HepG2 (cell line): ENCODE measurements around the gene TAGLN. TPM values are rescaled to one million over a fixed set of nuclear protein-coding genes. Genes with fewer than 3 reads are reported as not detected.

Experiments used
- ARNT ChIP-seq: fragments of 450-650 bp; IDR thresholded peaks from 2 replicates; pipeline ENCODE4 v1.6.1; 2017
- CCDC6 ChIP-seq: sonication (generic); formaldehyde crosslinking; IDR thresholded peaks from 2 replicates; pipeline ENCODE4 v1.8.1; 2022; ENCODE audit warnings: mild to moderate bottlenecking, missing genetic modification reagents, moderate library complexity
- EED ChIP-seq: sonication (generic); formaldehyde crosslinking; IDR thresholded peaks from 2 replicates; pipeline ENCODE4 v1.5.0; 2020; ENCODE audit warnings: mild to moderate bottlenecking, missing genetic modification reagents
- HNRNPK ChIP-seq: fragments of 200-400 bp; formaldehyde crosslinking; IDR thresholded peaks from 2 replicates; pipeline ENCODE4 v1.6.1; 2018; ENCODE audit warnings: low read length, low read depth, moderate library complexity, mild to moderate bottlenecking; ENCODE audit not compliant: poor library complexity, severe bottlenecking
- HOXD1 ChIP-seq: sonication (generic); formaldehyde crosslinking; IDR thresholded peaks from 2 replicates; pipeline ENCODE4 v1.5.0; 2020; ENCODE audit warnings: missing genetic modification reagents
- KDM5A ChIP-seq: fragments of 200-600 bp; sonication (generic); IDR thresholded peaks from 2 replicates; pipeline ENCODE4 v1.7.0; 2018; ENCODE audit warnings: antibody characterized with exemption, mild to moderate bottlenecking, low read length, borderline replicate concordance
- NRL ChIP-seq: sonication (generic); formaldehyde crosslinking; IDR thresholded peaks from 2 replicates; pipeline ENCODE4 v1.5.0; 2020; ENCODE audit warnings: missing genetic modification reagents, mild to moderate bottlenecking, moderate library complexity, borderline replicate concordance
- PCBP2 ChIP-seq: fragments of 200-400 bp; formaldehyde crosslinking; optimal IDR thresholded peaks from 2 replicates; pipeline ENCODE3; 2018; ENCODE audit warnings: low read length, low read depth; ENCODE audit not compliant: poor library complexity, severe bottlenecking
- PHF8 ChIP-seq: sonication (generic); formaldehyde crosslinking; IDR thresholded peaks from 2 replicates; pipeline ENCODE4 v1.5.0; 2020; ENCODE audit warnings: missing genetic modification reagents
- SETDB1 ChIP-seq: sonication (generic); formaldehyde crosslinking; IDR thresholded peaks from 2 replicates; pipeline ENCODE4 v1.5.1; 2020; ENCODE audit warnings: missing genetic modification reagents, mild to moderate bottlenecking, borderline replicate concordance
- SRY ChIP-seq: sonication (generic); formaldehyde crosslinking; IDR thresholded peaks from 2 replicates; pipeline ENCODE4 v1.8.0; 2022; ENCODE audit warnings: mild to moderate bottlenecking, missing genetic modification reagents
- ZBTB1 ChIP-seq: sonication (generic); formaldehyde crosslinking; IDR thresholded peaks from 2 replicates; pipeline ENCODE4 v1.4.0; 2020; ENCODE audit warnings: missing genetic modification reagents, borderline replicate concordance
- ZFP82 ChIP-seq: sonication (generic); formaldehyde crosslinking; IDR thresholded peaks from 2 replicates; pipeline ENCODE4 v1.5.1; 2020; ENCODE audit warnings: mild to moderate bottlenecking, missing genetic modification reagents, borderline replicate concordance
- ZMYM4 ChIP-seq: sonication (generic); formaldehyde crosslinking; IDR thresholded peaks from 2 replicates; pipeline ENCODE4 v1.8.1; 2023; ENCODE audit warnings: mild to moderate bottlenecking, missing genetic modification reagents
- ZNF180 ChIP-seq: sonication (generic); formaldehyde crosslinking; IDR thresholded peaks from 2 replicates; pipeline ENCODE4 v1.4.0; 2020; ENCODE audit warnings: low read depth, missing genetic modification reagents, borderline replicate concordance
- ZNF24 ChIP-seq: fragments of 450-650 bp; IDR thresholded peaks from 2 replicates; pipeline ENCODE4 v1.6.1; 2017; ENCODE audit warnings: antibody characterized with exemption, mild to moderate bottlenecking
- ZNF547 ChIP-seq: sonication (generic); formaldehyde crosslinking; IDR thresholded peaks from 2 replicates; pipeline ENCODE4 v1.5.1; 2020; ENCODE audit warnings: mild to moderate bottlenecking, missing genetic modification reagents
- ZNF776 ChIP-seq: sonication (generic); formaldehyde crosslinking; IDR thresholded peaks from 2 replicates; pipeline ENCODE4 v1.4.0; 2020; ENCODE audit warnings: mild to moderate bottlenecking, missing genetic modification reagents
- ZNF891 ChIP-seq: sonication (generic); formaldehyde crosslinking; IDR thresholded peaks from 2 replicates; pipeline ENCODE4 v1.5.0; 2020; ENCODE audit warnings: mild to moderate bottlenecking, missing genetic modification reagents
- polyA plus RNA-seq, 8 experiments: library from polyadenylated mRNA; depleted of rRNA in 3 of 8; stranded (reverse) in 7 of 8; unstranded in 1 of 8; fragments of >200 nt; fragmentation: Illumina TruSeq in 4 of 8; extraction: Trizol in 4 of 8; gene quantifications; 2 replicates each; pipeline versions ENCODE4 v1.2.1 to v1.2.3, GENCODE V29; 2011 to 2016; ENCODE audit warnings: low read depth in 4 of 8, missing spikeins in 1 of 8, mixed read lengths in 1 of 8; ENCODE audit not compliant: insufficient read depth in 1 of 8
- total RNA-seq, 5 experiments: library from RNA; depleted of rRNA; stranded (reverse); fragments of >200 nt; fragmentation: Illumina TruSeq; extraction: Trizol; gene quantifications; 2 replicates each; pipeline ENCODE4 v1.2.3, GENCODE V29; 2016; ENCODE audit warnings: low read depth in 1 of 5
- TF ChIP-seq, protein P1 (sequence below): sonication (generic); formaldehyde crosslinking; IDR thresholded peaks from 2 replicates; pipeline ENCODE4 v1.4.0; 2020; ENCODE audit warnings: missing genetic modification reagents
- TF ChIP-seq, protein P2 (sequence below): sonication (generic); formaldehyde crosslinking; conservative IDR thresholded peaks from 2 replicates; pipeline ENCODE4 v1.4.0; 2020; ENCODE audit warnings: mild to moderate bottlenecking, missing genetic modification reagents, moderate library complexity
- TF ChIP-seq, protein P3 (sequence below): sonication (generic); formaldehyde crosslinking; IDR thresholded peaks from 2 replicates; pipeline ENCODE4 v1.5.0; 2020; ENCODE audit warnings: missing genetic modification reagents
- TF ChIP-seq, protein P4 (sequence below): sonication (generic); formaldehyde crosslinking; IDR thresholded peaks from 2 replicates; pipeline ENCODE4 v1.4.0; 2020; ENCODE audit warnings: mild to moderate bottlenecking, missing genetic modification reagents
- TF ChIP-seq, protein P5 (sequence below): IDR thresholded peaks from 2 replicates; pipeline ENCODE4 v1.6.1; 2016

TAGLN gene
- total and polyA plus RNA-seq, 2 of the 13 experiments (the other 11 are each of a cell fraction or from before 2014, with no cell fraction given), result 12.6 to 75.4 TPM

DNA sequence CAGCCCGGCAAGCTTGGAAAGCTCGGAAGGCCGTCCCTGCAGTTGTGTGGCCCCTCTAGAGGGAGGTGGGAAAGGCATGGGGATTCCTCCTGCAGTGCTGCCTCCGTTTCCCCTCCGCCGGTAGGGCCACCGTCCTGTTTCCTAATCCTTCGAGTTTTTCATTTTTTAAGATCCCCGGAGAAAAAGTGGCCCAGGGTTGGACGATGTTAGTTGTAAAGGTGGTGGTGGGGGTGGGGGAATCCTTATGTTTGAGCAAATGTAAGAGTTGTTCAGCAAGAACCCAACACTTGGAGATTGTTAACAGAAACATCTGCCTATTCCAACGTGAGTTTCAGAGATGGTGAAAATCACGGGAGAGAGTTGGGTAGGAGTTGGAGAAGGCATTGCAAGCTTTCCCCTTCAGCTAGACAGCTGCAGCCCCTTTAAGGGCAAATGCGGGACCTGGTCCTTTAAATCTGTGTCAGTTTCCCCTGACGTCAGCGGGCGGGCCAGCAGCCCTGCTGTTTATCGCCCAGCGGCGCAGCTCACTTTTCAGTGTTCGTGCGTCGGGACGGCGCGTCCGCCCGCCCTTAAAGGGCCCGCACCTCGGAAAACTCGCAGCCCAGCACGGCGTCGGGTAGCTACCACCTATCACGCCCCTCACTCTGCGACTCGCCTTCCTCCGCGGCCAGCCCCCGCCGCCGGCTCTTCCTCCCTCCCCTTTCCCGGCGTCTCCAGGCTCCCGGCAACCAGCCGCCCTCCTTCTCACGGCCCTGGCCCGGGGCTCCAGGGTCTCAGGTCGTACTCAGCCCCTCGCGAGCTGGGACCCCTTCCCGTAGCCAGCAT is 20.7 kb upstream of the TAGLN start, which contains the start of gene SIDT2 (continued):
- TF ChIP-seq PCBP2 (no peak), ZBTB1 (CRISPR knock-in tag) (no peak), CCDC6 (peak; percentile 53; the same call in 1 of the 2 replicates), ZNF891 (CRISPR knock-in tag) (no peak), ZNF180 (CRISPR knock-in tag) (no peak), KDM5A (0 out of 2 replicates have a peak, but pooled peaks have one; percentile 11), ARNT (no peak), ZNF776 (CRISPR knock-in tag) (no peak), SETDB1 (CRISPR knock-in tag) (no peak), EED (no peak), ZMYM4 (peak; percentile 78), ZNF24 (no peak), HOXD1 (CRISPR knock-in tag) (0 out of 2 replicates have a peak, but pooled peaks have one; percentile 22), NRL (CRISPR knock-in tag) (no peak), PHF8 (CRISPR knock-in tag) (no peak), SRY (CRISPR knock-in tag) (peak; percentile 36; the same call in 1 of the 2 replicates), HNRNPK (peak; percentile 76), ZNF547 (peak; percentile 52; the same call in 1 of the 2 replicates), ZFP82 (CRISPR knock-in tag) (no peak)
- TF ChIP-seq, protein P1, sequence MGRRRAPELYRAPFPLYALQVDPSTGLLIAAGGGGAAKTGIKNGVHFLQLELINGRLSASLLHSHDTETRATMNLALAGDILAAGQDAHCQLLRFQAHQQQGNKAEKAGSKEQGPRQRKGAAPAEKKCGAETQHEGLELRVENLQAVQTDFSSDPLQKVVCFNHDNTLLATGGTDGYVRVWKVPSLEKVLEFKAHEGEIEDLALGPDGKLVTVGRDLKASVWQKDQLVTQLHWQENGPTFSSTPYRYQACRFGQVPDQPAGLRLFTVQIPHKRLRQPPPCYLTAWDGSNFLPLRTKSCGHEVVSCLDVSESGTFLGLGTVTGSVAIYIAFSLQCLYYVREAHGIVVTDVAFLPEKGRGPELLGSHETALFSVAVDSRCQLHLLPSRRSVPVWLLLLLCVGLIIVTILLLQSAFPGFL (CRISPR knock-in tag), result no peak
- TF ChIP-seq, protein P2, sequence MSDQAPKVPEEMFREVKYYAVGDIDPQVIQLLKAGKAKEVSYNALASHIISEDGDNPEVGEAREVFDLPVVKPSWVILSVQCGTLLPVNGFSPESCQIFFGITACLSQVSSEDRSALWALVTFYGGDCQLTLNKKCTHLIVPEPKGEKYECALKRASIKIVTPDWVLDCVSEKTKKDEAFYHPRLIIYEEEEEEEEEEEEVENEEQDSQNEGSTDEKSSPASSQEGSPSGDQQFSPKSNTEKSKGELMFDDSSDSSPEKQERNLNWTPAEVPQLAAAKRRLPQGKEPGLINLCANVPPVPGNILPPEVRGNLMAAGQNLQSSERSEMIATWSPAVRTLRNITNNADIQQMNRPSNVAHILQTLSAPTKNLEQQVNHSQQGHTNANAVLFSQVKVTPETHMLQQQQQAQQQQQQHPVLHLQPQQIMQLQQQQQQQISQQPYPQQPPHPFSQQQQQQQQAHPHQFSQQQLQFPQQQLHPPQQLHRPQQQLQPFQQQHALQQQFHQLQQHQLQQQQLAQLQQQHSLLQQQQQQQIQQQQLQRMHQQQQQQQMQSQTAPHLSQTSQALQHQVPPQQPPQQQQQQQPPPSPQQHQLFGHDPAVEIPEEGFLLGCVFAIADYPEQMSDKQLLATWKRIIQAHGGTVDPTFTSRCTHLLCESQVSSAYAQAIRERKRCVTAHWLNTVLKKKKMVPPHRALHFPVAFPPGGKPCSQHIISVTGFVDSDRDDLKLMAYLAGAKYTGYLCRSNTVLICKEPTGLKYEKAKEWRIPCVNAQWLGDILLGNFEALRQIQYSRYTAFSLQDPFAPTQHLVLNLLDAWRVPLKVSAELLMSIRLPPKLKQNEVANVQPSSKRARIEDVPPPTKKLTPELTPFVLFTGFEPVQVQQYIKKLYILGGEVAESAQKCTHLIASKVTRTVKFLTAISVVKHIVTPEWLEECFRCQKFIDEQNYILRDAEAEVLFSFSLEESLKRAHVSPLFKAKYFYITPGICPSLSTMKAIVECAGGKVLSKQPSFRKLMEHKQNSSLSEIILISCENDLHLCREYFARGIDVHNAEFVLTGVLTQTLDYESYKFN (CRISPR knock-in tag), result peak; percentile 42
- TF ChIP-seq, protein P3, sequence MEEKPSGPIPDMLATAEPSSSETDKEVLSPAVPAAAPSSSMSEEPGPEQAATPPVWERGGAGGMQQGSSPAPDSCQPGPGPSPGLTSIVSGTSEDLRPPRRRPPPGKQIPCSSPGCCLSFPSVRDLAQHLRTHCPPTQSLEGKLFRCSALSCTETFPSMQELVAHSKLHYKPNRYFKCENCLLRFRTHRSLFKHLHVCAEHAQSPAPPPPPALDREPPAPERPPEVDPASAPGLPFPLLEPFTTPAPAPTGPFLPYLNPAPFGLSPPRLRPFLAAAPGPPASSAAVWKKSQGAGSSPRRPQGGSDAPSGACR (CRISPR knock-in tag), result no peak
- TF ChIP-seq, protein P4, sequence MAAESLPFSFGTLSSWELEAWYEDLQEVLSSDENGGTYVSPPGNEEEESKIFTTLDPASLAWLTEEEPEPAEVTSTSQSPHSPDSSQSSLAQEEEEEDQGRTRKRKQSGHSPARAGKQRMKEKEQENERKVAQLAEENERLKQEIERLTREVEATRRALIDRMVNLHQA (CRISPR knock-in tag), result no peak
- TF ChIP-seq, protein P5, sequence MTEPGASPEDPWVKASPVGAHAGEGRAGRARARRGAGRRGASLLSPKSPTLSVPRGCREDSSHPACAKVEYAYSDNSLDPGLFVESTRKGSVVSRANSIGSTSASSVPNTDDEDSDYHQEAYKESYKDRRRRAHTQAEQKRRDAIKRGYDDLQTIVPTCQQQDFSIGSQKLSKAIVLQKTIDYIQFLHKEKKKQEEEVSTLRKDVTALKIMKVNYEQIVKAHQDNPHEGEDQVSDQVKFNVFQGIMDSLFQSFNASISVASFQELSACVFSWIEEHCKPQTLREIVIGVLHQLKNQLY, result no peak
